Stimulated activated effector memory CD8-positive, alpha-beta T cell treated with anti-CD3 and anti-CD28 coated beads, Interleukin-12 subunit alpha, Interleukin-12 subunit beta, amount 100 ng/mL, for 72 hours (primary cell): Measurements from ENCODE around the gene KRT17.

Source experiments
- ATAC-seq: fragments of 150-1000 bp; cut with Tn5 transposase; 2 replicates; pipeline ENCODE4 v1.10.0; 2021
- DNase-seq, 2 donors: peaks; one replicate each; pipeline ENCODE4 v3.0.0; 2021 to 2022; ENCODE audit warnings: low spot score in 2 of 2
- H3K27ac Mint-ChIP-seq: one replicate; pipeline ENCODE4 v1.8.0; 2022; ENCODE audit warnings: mild to moderate bottlenecking, mixed read lengths
- H3K36me3 Mint-ChIP-seq: one replicate; pipeline ENCODE4 v1.8.0; 2022; ENCODE audit warnings: mild to moderate bottlenecking, mixed read lengths
- H3K4me1 Mint-ChIP-seq: one replicate; pipeline ENCODE4 v1.8.0; 2022; ENCODE audit warnings: mixed read lengths
- H3K4me3 Mint-ChIP-seq: one replicate; pipeline ENCODE4 v1.8.0; 2022; ENCODE audit warnings: mild to moderate bottlenecking, mixed read lengths
- H3K9me3 Mint-ChIP-seq: one replicate; pipeline ENCODE4 v1.8.0; 2022; ENCODE audit warnings: mixed read lengths

KRT17 gene

DNA sequence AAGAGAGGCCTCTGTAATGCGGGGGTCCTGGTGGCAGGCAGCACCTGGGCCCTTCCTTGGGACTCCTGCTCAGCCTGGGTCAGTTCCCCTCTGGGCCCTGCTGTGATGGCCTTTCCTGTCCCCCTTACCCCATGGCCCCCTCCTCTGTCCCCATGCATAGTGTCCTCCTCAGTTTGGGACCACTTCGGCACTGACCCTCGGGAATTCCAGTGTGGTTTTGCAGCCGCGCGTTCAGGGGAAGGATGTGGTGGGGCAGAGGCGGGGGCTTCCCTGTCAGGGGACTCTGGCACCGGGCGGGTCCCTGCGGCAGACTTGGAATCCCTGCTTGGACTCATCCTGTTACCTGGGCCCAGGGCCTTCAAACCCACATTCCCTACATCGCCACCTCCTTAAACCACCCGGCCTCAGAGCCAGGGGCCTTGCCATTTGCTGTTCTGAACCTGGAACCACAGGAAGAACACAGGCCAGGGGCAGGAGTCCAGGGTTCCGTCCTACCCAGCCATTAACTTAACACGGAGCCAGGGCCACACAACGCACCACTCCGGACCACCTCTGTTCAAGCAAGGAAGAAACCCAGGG lies 32.9 kb upstream of the KRT17 start:
- ATAC-seq = no peak

DNA sequence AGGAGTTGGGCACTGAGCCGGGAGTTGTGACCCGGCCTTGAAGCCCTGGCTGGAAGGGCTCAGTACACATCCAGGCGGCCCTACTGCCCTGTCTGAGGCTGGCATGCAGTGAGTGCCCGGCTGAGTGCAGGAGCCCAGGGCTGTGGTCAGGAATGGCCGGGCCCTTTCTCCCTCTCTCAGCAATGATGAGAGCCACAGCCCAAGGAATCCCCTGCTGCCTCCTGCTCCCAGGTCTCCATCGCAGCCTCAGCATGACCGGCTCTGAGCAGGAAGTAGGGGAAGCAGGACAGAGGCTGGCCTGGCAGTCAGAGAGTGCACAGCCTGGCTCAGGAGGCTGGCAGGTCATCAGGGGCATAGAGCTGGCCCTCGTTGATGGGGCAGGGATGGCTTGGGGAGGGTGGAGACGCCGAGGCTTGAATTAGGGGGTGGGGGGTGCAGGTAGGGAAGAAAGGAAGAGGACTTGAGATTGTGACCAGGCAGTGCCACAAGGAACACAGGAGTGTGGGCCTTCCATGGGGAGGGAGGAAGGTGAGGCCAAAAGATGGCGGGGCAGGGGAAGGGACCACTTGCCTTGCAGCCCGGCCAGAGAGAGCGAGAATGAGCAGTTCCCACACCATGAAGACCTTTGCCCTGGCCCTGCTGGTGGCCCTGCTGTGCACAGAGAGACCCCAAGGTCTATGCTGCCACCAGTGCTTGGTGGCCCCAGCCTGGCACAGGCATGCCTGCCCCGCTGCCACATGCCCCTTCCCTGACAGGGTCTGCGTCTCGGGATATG lies 32.1 kb upstream of the KRT17 start:
- ATAC-seq = no peak
- H3K36me3 Mint-ChIP-seq = no peaks in the 10 kb centered on the region
- H3K27ac Mint-ChIP-seq = peak overlapping the region; percentile 60
- no peaks in the 10 kb centered on the region for H3K9me3 Mint-ChIP-seq
- DNase-seq = no peak
- no peak overlapping the region for H3K4me3 Mint-ChIP-seq
- H3K4me1 Mint-ChIP-seq = no peaks in the 10 kb centered on the region

More for the DNA sequence above, 32.9 kb upstream of the KRT17 start:
- Mint-ChIP-seq H3K27ac (no peak overlapping the region), H3K4me1 (no peaks in the 10 kb centered on the region), H3K9me3 (no peaks in the 10 kb centered on the region), H3K36me3 (no peaks in the 10 kb centered on the region), H3K4me3 (no peak overlapping the region)
- DNase-seq = no peak

DNA sequence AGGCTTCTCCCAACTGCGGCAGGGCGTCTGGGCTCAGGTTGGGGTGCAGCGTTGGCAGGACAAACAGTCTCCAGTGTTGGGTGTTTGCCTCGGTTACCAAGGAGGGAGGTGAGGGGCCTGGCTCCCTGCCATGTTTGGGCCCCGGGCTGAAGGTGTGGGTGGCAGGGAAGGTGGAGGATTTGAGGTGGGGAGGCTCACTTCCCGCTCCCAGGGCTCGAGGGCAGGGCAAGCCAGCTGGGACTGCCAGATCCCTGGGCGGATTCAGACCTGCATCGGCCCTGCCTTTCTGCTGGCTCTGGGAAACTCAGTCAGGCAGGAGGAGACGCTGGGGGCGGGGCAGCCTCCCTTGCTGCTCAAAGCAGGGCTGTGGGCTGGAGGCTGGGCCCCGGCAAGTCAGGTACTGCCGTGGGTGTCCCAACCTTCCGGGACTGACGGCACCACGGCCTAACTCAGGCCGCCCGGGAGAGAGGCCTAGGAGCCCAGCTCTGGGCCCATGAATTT lies 31.3 kb upstream of the KRT17 start:
- DNase-seq (no peak), ATAC-seq (no peak)
- Mint-ChIP-seq H3K4me3 (no peak overlapping the region), H3K4me1 (no peaks in the 10 kb centered on the region), H3K9me3 (no peaks in the 10 kb centered on the region), H3K27ac (no peak overlapping the region), H3K36me3 (no peaks in the 10 kb centered on the region)

DNA sequence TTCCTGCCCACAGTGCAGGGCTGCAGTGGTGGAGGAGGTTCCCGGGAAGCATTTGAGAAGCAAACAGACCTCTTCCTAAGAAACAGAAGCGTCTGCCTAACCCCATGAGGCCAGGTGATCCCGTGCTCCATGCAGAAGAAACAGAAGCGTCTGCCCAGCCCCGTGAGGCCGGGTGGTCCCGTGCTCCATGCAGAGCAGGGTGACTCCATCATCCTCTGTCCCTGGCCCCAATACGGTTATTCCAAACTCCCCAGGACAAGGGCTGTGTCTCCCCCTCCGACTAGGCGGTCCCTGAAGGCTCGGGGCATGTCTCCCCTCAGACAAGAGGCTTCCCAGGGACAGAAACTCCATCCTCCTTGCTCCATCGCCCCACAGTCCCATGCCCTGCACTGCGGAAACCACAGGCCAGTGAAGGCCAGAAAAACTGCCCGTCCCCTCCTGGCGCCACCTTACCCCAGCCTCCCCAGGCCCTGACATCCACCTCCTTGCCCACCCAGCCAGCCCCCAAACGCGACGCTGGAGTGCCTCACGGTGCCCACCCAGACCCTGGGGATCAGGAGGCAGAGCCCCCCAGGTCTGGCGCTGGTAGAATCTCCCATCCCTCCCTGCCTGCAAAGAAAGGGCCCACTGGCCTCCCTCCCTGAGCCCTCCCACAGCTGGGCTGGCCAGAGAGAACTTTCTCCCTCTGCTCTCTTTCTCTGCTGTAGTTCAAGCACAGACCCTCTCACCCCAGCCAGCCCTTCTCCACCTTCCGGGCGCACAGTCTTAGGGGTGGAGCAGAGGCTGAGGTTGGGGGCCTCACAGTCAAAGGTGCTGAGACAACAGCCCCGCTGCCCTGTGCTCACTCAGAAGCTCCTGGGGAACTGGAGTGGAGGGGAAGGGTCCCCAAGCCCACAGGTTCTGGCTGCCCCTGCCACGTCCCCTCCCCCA lies 30.6 kb upstream of the KRT17 start:
- Mint-ChIP-seq H3K27ac (no peak overlapping the region), H3K36me3 (no peaks in the 10 kb centered on the region), H3K4me1 (no peaks in the 10 kb centered on the region), H3K9me3 (no peaks in the 10 kb centered on the region), H3K4me3 (no peak overlapping the region)
- DNase-seq (no peak), ATAC-seq (no peak)

DNA sequence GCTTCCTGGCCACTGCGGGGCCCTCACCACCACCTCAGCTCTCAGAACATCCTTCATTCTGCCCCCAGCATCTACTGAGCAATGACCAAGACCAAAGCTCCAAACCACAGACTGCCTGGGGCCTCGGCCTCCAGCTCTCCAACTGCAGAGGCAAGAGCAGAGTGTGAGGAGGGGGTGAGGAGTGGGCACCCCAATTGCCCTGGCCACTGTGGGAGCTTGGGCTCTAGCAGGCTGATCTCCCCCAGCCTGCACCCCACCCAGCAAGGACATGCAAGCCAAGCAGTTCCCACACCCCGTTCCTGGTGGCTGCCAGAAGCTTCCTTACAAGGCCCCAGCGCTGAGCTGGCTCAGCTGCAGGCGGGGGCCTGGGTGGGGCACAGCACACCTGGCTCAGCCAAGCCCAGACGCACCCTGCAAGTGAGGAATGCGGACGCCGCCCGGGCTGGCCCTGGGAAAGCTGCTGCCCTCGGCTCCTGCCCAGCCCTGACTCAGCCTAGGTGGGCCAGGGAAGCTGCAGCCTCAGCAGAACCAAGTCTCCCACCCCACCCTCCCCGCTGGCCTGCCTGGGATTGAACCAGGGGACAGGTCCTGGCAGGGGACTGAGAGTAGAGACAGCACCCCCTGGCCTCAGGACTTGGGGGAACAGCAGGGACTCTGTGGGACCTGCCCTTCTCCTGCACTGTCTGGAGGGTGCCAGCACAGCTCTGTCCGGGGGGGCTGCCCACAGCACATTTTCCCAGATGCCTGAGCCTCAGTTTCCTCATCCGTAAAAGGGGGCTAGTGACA lies 29.7 kb upstream of the KRT17 start:
- Mint-ChIP-seq H3K4me3 (no peak overlapping the region), H3K9me3 (no peaks in the 10 kb centered on the region), H3K36me3 (no peaks in the 10 kb centered on the region), H3K4me1 (no peaks in the 10 kb centered on the region), H3K27ac (no peak overlapping the region)
- ATAC-seq (no peak), DNase-seq (no peak)

DNA sequence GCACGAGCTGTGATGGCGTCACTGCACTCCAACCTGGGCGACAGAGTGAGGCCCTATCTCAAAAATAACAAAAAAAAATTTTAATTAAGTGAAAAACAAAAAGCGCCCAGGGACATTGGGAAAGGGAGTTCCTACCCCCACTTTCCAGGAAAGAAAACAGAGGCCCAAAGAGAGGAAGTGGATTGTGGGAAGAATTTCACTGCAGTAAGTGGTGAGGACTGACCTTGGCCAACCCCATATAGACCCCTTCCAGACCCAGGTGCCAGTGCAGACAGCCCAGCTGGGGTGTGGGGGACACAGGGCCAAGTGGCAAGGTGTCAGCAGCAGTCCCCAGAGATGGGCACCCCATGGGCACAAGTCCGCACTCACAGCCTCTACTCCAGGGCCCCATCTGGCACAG lies 29.0 kb upstream of the KRT17 start:
- ATAC-seq (no peak), DNase-seq (no peak)
- Mint-ChIP-seq H3K4me1 (peaks cover 5% of the 10 kb centered on the region), H3K9me3 (no peaks in the 10 kb centered on the region), H3K27ac (no peak overlapping the region), H3K4me3 (no peak overlapping the region), H3K36me3 (no peaks in the 10 kb centered on the region)

DNA sequence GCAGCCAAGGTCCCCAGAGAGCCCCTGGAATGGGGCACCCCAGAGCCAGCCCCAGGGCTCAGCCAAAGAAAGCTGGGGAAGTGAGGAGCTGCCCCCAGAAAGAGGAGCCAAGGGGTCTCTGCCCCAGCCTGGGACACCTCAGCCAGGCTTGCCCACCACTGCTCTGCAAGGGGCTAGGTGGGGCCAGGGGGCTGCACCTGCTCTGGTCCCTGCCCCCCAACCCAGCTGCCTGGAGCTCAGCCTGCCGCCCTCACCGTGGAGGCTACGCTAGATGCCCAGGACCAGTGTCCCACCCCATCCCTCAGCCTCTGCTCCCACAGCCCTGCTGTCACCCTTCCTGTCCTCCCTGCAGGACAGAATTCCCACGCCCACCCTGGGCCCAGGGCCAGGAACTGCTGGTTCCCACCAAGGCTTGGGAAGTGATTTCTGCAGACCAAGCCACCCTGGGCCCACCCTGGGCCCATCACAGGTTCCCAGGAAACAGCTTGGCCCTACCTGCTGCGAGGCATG lies 28.1 kb upstream of the KRT17 start:
- DNase-seq = no peak
- no peak for ATAC-seq

DNA sequence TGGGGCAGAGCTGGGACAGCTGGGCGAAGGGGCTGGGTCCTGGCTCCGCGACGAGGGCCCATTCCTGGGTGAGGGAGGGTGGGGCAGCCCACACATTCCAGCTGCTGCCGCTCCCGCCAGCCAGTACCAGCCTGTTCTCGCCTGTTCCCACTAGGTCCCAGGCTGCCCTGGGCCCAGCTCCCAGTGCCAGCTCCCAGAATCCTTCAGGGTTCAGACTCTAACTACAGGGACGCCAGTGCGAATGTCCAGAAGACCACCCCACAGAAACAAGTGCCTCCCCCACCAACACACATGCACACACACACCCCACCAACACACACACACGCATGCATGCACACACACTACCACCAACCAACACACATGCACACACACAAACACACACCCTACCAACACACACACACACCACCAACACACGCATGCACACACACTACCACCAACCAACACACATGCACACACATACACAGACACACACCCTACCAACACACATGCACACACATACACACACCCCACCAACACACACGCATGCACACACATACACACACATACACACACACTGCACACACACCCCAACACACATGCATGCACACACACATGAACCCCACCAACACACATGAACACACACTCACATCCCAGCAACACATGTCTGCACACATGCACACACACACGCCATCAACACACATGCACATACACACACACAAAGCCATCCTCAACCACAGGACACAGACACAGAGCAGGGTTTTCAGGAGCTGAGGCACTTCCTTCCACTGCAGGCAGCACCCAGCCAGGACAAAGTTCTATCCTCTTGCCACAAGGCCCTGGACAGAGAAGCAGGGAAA lies 27.5 kb upstream of the KRT17 start:
- no peak for ATAC-seq
- no peak overlapping the region for H3K4me3 Mint-ChIP-seq
- H3K4me1 Mint-ChIP-seq = peaks cover 12% of the 10 kb centered on the region
- H3K9me3 Mint-ChIP-seq = no peaks in the 10 kb centered on the region
- no peak for DNase-seq
- peak overlapping the region; percentile 1 for H3K27ac Mint-ChIP-seq
- H3K36me3 Mint-ChIP-seq = no peaks in the 10 kb centered on the region

More for the DNA sequence above, 28.1 kb upstream of the KRT17 start:
- no peak overlapping the region for H3K4me3 Mint-ChIP-seq
- no peaks in the 10 kb centered on the region for H3K9me3 Mint-ChIP-seq
- H3K27ac Mint-ChIP-seq = peak overlapping the region; percentile 1
- no peaks in the 10 kb centered on the region for H3K36me3 Mint-ChIP-seq
- H3K4me1 Mint-ChIP-seq = peaks cover 12% of the 10 kb centered on the region

DNA sequence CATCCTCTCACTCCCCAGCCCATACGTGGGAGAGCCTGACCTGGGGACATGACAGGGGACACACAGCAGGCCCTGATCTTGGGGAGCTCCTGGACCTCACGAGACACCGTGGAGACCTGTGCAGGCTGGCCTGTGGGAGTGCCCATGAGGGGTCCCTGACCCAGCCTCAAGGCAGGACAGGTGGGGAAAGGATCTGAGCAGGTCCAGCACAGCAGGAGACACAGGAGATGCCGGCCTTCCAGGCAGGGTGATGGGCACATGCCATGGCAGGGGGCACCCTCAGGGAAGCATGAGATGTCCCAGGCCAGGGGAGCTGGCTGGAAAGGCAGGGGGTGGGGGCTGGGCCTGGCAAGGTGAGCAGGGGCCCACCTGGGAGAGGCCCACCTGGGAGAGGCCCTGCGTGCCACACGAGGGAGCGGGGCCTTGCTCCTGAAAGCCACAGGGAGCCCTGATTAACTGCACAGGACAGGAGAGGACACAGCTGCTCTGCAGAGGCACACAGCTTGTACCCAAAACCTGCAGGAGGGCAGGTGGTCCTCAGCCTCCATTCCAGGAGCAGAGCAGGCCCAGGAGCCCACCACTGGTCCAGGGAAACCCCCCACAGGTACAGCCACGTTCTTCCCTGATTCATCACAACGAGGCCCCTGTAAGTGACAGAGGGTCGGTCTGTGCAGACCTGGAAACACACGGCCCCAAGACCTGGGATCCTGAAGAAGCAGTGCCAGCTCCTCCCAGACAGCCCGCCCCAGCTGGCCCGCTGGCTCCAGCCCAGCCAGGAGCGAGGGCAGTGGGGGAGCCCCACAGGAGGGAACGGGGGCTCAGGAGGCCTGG lies 26.6 kb upstream of the KRT17 start:
- H3K9me3 Mint-ChIP-seq = no peaks in the 10 kb centered on the region
- H3K36me3 Mint-ChIP-seq = no peaks in the 10 kb centered on the region
- H3K4me1 Mint-ChIP-seq = peaks cover 12% of the 10 kb centered on the region
- H3K4me3 Mint-ChIP-seq = no peak overlapping the region
- H3K27ac Mint-ChIP-seq = no peak overlapping the region
- no peak for DNase-seq
- ATAC-seq = no peak

DNA sequence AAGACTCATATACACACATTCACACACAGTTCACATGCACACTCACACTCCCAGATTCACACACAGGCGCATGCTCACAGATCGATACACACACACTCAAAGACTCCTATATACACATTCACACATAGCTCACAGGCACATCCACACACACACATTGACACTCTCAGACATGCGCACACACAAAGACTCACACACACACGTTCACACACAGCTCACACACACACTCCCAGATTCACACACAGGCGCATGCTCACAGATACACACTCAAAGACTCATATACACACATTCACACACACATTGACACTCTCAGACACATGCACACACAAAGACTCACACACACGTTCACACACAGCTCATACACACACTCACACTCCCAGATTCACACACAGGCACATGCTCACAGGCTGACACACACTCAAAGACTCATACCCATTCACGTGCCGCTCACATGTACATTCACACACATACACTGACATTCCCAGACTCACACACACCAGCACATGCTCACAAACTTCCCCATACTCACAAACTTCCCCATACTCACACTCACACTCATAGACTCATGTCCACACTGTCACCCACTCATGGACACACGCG lies 25.6 kb upstream of the KRT17 start:
- H3K27ac Mint-ChIP-seq = no peak overlapping the region
- H3K36me3 Mint-ChIP-seq = no peaks in the 10 kb centered on the region

DNA sequence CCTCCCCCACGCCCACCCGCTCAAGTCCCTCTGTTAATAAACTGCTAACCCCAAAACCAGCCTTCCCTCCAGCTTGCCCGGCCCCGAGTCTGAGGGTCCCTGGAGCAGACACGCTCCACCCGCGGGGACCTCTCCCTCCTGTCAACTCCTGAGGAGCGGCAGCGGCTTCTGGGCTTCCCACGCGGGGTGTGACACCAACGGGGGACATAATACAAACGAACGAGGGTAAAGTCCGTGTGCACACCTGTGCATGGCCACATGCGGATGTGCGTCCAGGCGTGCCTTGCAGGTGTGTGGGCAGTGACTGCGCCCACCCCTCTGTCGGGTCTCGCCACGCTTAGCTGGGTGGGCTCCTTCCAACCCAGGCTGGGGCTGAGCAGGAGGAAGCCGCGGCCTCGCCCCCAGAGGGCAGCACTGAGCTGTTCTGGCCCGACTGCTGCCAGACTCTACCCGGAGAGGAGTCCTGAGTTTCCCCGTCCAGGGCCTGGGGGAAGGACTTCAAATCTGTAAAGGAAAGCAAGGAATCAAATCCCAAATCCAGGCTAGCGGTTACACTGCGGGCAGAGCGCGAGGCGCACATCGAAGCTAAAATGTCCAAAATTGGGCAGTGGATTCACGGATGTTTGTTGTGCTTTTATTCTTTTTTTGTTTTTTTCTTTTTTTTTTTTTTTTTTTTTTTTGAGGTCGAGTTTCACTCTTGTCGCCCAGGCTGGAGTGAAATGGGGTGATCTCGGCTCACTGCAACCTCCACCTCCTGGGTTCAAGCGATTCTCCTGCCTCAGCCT lies 24.2 kb upstream of the KRT17 start:
- H3K27ac Mint-ChIP-seq = no peak overlapping the region
- peak; percentile 88 for ATAC-seq
- peak; percentile 89 to 93 for DNase-seq
- peaks cover 12% of the 10 kb centered on the region for H3K4me1 Mint-ChIP-seq
- no peaks in the 10 kb centered on the region for H3K36me3 Mint-ChIP-seq
- H3K4me3 Mint-ChIP-seq = peak overlapping the region; percentile 71
- no peaks in the 10 kb centered on the region for H3K9me3 Mint-ChIP-seq

More for the DNA sequence above, 25.6 kb upstream of the KRT17 start:
- no peaks in the 10 kb centered on the region for H3K9me3 Mint-ChIP-seq
- no peak for DNase-seq
- no peak overlapping the region for H3K4me3 Mint-ChIP-seq
- ATAC-seq = no peak
- H3K4me1 Mint-ChIP-seq = peaks cover 12% of the 10 kb centered on the region

DNA sequence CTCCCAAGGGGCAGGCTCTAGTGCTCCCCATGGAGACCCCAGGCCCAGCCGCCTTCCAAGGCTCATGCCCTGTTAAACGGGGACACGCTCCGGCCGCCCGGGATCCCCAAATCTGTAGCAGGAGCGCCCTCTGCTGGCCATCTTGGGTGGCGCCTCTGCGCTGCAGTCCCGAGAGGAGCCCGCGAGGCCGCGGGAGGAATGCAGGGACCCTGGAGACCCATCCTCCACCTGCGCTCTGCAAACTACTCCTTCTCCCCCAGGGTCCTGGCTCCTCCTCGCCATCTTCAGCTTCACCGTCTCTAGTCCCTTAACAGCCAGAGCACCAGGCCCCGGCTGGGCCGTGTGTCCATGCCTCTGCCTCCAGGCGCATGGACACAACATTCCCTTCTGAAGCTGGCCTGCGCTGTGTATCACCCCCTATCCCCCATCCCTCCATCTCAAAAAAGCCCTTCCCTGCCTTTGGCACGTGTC lies 23.6 kb upstream of the KRT17 start:
- DNase-seq = peak; percentile 95 to 97
- peak; percentile 81 for ATAC-seq
- Mint-ChIP-seq H3K4me1 (peaks cover 12% of the 10 kb centered on the region), H3K27ac (no peak overlapping the region), H3K9me3 (no peaks in the 10 kb centered on the region), H3K4me3 (peak overlapping the region; percentile 71), H3K36me3 (no peaks in the 10 kb centered on the region)
